NT2/D1 (cell line): ENCODE results near the gene ITCH.

ENCODE experiments used
- SUZ12 ChIP-seq: IDR thresholded peaks from 2 replicates; pipeline ENCODE4 v1.6.1; 2011; ENCODE audit not compliant: insufficient read length, insufficient read depth; ENCODE audit errors: extremely low read depth
- ZNF274 ChIP-seq: IDR thresholded peaks from 2 replicates; pipeline ENCODE4 v1.6.1; 2011; ENCODE audit warnings: mild to moderate bottlenecking, low read depth, low read length

DNA sequence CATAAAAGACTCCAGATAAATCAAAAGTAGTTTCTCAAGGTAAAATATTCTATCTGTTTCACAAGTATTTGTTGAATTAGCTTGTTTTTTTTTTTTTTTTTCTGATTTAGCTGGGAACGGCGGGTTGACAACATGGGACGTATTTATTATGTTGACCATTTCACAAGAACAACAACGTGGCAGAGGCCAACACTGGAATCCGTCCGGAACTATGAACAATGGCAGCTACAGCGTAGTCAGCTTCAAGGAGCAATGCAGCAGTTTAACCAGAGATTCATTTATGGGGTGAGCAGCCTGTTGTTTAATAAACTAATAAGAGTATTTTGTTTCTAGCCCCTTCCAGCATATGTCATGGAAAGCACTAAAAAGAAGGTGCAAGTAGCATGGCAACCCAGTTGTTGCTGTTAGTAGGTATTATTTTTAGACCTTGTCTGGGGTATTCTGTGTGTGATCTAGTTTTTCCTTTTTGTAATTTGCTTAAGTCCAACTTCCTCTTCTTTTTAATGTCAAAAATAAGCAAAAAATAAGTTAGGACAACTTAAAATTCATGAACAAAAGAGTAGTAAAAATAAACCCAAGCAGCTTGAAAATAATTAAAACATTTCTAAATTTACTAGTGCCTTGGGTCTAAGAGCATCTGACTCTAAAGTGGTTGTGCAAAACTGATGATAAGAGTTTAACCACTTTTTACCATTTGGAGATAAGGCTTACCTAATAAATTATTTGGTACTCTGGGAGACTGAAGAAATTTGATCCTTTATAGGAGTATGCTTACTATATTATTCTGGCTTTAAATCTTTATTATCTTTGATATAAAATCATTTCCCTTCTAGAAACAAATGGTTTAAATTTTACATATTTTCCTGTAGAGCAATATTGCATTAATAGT is 82.3 kb downstream of the ITCH start:
- TF ChIP-seq ZNF274 (no peak), SUZ12 (no peak)
